Upper lobe of left lung (tissue), 4 donors: Measurements from ENCODE around the gene ANO4.

Source experiments
- EP300 ChIP-seq, 4 donors: sonication (generic); formaldehyde crosslinking; IDR thresholded peaks; one replicate each; pipeline ENCODE4 v1.5.1; 2017; ENCODE audit warnings: antibody characterized with exemption in 4 of 4, control low read depth in 2 of 4
- POLR2AphosphoS5 ChIP-seq, 2 donors: sonication (generic); formaldehyde crosslinking; IDR thresholded peaks; one replicate each; pipeline ENCODE4 v1.5.1; 2017; ENCODE audit warnings: antibody characterized with exemption in 2 of 2
- TF ChIP-seq, protein P1 (sequence below), 6 experiments: fragments of 450-650 bp in 4 of 6; fragments of 200-600 bp in 2 of 6; sonication (generic) in 2 of 6; IDR thresholded peaks; one replicate each; pipeline ENCODE4 v1.5.1; 2016 to 2019; ENCODE audit warnings: antibody characterized with exemption in 6 of 6

DNA sequence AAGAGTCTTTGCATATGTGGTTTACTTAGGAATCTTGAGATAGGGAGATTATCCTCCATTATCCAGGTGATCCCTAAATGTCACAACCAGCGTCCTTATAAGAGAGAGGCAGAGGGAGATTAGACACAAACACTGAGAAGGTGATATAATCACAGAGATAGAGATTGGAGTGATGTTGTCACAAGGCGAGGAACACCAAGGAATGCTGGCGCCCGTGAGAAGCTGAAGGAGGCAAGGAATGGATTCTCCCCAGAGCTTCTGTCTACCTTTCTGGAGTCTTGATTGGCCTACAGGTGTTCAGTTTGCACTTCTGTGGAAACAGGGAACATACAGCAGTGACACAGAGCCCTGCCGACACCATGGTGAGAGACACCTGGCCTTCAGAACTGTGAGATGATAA is 101.6 kb downstream of the ANO4 start:
- TF ChIP-seq, protein P1, sequence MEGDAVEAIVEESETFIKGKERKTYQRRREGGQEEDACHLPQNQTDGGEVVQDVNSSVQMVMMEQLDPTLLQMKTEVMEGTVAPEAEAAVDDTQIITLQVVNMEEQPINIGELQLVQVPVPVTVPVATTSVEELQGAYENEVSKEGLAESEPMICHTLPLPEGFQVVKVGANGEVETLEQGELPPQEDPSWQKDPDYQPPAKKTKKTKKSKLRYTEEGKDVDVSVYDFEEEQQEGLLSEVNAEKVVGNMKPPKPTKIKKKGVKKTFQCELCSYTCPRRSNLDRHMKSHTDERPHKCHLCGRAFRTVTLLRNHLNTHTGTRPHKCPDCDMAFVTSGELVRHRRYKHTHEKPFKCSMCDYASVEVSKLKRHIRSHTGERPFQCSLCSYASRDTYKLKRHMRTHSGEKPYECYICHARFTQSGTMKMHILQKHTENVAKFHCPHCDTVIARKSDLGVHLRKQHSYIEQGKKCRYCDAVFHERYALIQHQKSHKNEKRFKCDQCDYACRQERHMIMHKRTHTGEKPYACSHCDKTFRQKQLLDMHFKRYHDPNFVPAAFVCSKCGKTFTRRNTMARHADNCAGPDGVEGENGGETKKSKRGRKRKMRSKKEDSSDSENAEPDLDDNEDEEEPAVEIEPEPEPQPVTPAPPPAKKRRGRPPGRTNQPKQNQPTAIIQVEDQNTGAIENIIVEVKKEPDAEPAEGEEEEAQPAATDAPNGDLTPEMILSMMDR (IDR thresholded peaks at IDR 0.05), result no peak
- TF ChIP-seq EP300 (IDR thresholded peaks at IDR 0.05), result no peak
- TF ChIP-seq POLR2AphosphoS5 (IDR thresholded peaks at IDR 0.05), result no peak
